SW480 (cell line): Measurements from ENCODE around the gene SUN3.

ENCODE experiments used
- DNase-seq: peaks from one replicate; pipeline ENCODE4 v3.0.0-alpha.2; 2016; ENCODE audit warnings: low spot score

The SUN3 gene

GRCh38 chr7:48028938-48029337, at the start of gene SUN3:
Gene SUN3 (minus strand): TSS chr7:48029107. CDS start chr7:48028938, 169 bp downstream.
- DNase-seq = no peak

GRCh38 chr7:48078470-48078869, 49.6 kb upstream of the SUN3 start:
- DNase-seq = no peak

- DNase-seq = no peak
Measured at GRCh38 chr7:48077423-48077822, 48.5 kb upstream of the SUN3 start.

- DNase-seq = no peak
Measured at GRCh38 chr7:48074204-48074654, 45.3 kb upstream of the SUN3 start.

- no peak for DNase-seq
Measured at GRCh38 chr7:48067475-48067874, 38.6 kb upstream of the SUN3 start.

- no peak for DNase-seq
Measured at GRCh38 chr7:48063985-48064384, 35.1 kb upstream of the SUN3 start.

- no peak for DNase-seq
Measured at GRCh38 chr7:48059706-48060105, 30.8 kb upstream of the SUN3 start.

GRCh38 chr7:48058990-48059389, 30.1 kb upstream of the SUN3 start:
- no peak for DNase-seq

GRCh38 chr7:48053736-48054135, 24.8 kb upstream of the SUN3 start:
- DNase-seq = no peak

GRCh38 chr7:48052748-48053147, 23.8 kb upstream of the SUN3 start:
- peak; percentile 23 for DNase-seq

- no peak for DNase-seq
Measured at GRCh38 chr7:48049850-48050249, 20.9 kb upstream of the SUN3 start.

GRCh38 chr7:48048113-48048512, 19.2 kb upstream of the SUN3 start:
- peak; percentile 33 for DNase-seq

- DNase-seq = no peak
Measured at GRCh38 chr7:48046458-48046857, 17.6 kb upstream of the SUN3 start.

- no peak for DNase-seq
Measured at GRCh38 chr7:48045195-48045765, 16.4 kb upstream of the SUN3 start.

- DNase-seq = no peak
Measured at GRCh38 chr7:48042636-48043035, 13.7 kb upstream of the SUN3 start.

- DNase-seq = no peak
Measured at GRCh38 chr7:48042216-48042615, 13.3 kb upstream of the SUN3 start.

- no peak for DNase-seq
Measured at GRCh38 chr7:48041653-48041970, 12.7 kb upstream of the SUN3 start.

- DNase-seq = peak; percentile 21
Measured at GRCh38 chr7:48040944-48041652, 12.2 kb upstream of the SUN3 start.

- DNase-seq = no peak
Measured at GRCh38 chr7:48038815-48039506, 10.1 kb upstream of the SUN3 start.

- no peak for DNase-seq
Measured at GRCh38 chr7:48035967-48036478, 7.1 kb upstream of the SUN3 start.

- peak; percentile 94 for DNase-seq
Measured at GRCh38 chr7:48035301-48035966, 6.5 kb upstream of the SUN3 start, which contains the start of gene C7orf57. Gene C7orf57 (plus strand): TSS chr7:48035543. CDS start chr7:48036309, 766 bp downstream.

GRCh38 chr7:48033922-48034321, 5.0 kb upstream of the SUN3 start:
- DNase-seq = no peak

- no peak for DNase-seq
Measured at GRCh38 chr7:48031111-48031510, 2.2 kb upstream of the SUN3 start.
